Measurements from ENCODE around the gene IFT57.

- TF ChIP-seq CTCF (optimal IDR thresholded peaks at IDR 0.05 in 1 of 3, IDR thresholded peaks at IDR 0.05 in 1 of 3, conservative IDR thresholded peaks at IDR 0.05 in 1 of 3; ENCODE audit: extremely low read depth in 1 of 3, insufficient read depth in 2 of 3, low read length in 3 of 3): no peak
- TF ChIP-seq EZH2 (IDR thresholded peaks at IDR 0.05; ENCODE audit: low read length): no peak
Observed at GRCh38 chr3:108221911-108222852, at the start of gene IFT57.
